Endothelial cell of umbilical vein (primary cell): ENCODE measurements around the gene GNB1L. TPM values are rescaled to one million over a fixed set of nuclear protein-coding genes. Genes with fewer than 3 reads are reported as not detected.

Experiments used
- BruUV-seq: library from RNA; stranded (reverse); fragments of 400-500 nt; replicated peaks from 2 replicates; lab custom pipeline; 2021; lab: Mats Ljungman, UMichigan
- CTCF ChIA-PET: fragments of 300-600, 350-600 bp; sonication (Branson Sonifier 250); formaldehyde crosslinking; loops from one replicate; lab custom pipeline; 2021; ENCODE audit warnings: antibody characterized with exemption, inconsistent platforms; lab: Charles Lee
- POLR2A ChIA-PET: fragments of 300-600, 350-600 bp; sonication (Branson Sonifier 250); formaldehyde crosslinking; loops from one replicate; lab custom pipeline; 2021; ENCODE audit warnings: antibody characterized with exemption, inconsistent platforms; lab: Charles Lee
- DNase-seq: peaks from one replicate; pipeline ENCODE4 v3.0.0-alpha.2; 2011; ENCODE audit warnings: low read depth, low spot score
- FAIRE-seq: peaks from 2 replicates; lab custom pipeline; 2011; peaks lifted over from hg19 to GRCh38; lab: Jason Lieb, UNC
- H2AFZ ChIP-seq: 2 replicates; pipeline ENCODE4 v1.6.0; 2012; ENCODE audit warnings: low read depth, low read length, control low read depth, inconsistent platforms
- H3K27ac ChIP-seq: 2 replicates; pipeline ENCODE4 v1.5.1; 2011; ENCODE audit warnings: low read depth, mild to moderate bottlenecking, control low read depth, low read length, moderate library complexity; ENCODE audit not compliant: insufficient read depth
- H3K27me3 ChIP-seq, 2 experiments: 2 replicates each; pipeline versions ENCODE4 v1.6.0 to v1.6.1; 2011; ENCODE audit warnings: low read length in 2 of 2, mixed read lengths in 1 of 2; ENCODE audit not compliant: control insufficient read depth in 2 of 2, insufficient read depth in 2 of 2
- H3K36me3 ChIP-seq, 2 experiments: 2 replicates in 1 of 2; 3 replicates in 1 of 2; pipeline ENCODE4 v1.5.1; 2011; ENCODE audit warnings: low read length in 2 of 2, mild to moderate bottlenecking in 1 of 2, moderate library complexity in 1 of 2; ENCODE audit not compliant: control insufficient read depth in 2 of 2, insufficient read depth in 2 of 2; ENCODE audit errors: extremely low read depth in 1 of 2
- H3K4me1 ChIP-seq: 3 replicates; pipeline ENCODE4 v1.5.1; 2011; ENCODE audit warnings: mild to moderate bottlenecking, low read length; ENCODE audit not compliant: control insufficient read depth, insufficient read depth; ENCODE audit errors: extremely low read depth
- H3K4me2 ChIP-seq: 2 replicates; pipeline ENCODE4 v1.6.1; 2011; ENCODE audit warnings: low read length, control low read depth, mixed read lengths; ENCODE audit not compliant: insufficient read depth
- H3K4me3 ChIP-seq, 3 experiments: fragments of 200-600 bp in 1 of 3; sonication (generic), shearing (Covaris generic) in 1 of 3; replicated peaks in 1 of 3; 2 replicates each; pipeline ENCODE4 v1.5.1; 2011 to 2016; ENCODE audit warnings: control low read depth in 3 of 3, low read length in 3 of 3, mild to moderate bottlenecking in 2 of 3, inconsistent platforms in 1 of 3, low read depth in 1 of 3, moderate library complexity in 1 of 3; ENCODE audit not compliant: insufficient read depth in 1 of 3
- H3K79me2 ChIP-seq: 2 replicates; pipeline ENCODE4 v1.6.0; 2012; ENCODE audit warnings: low read length, inconsistent platforms; ENCODE audit not compliant: control insufficient read depth, insufficient read depth
- H3K9ac ChIP-seq: replicated peaks from 2 replicates; pipeline ENCODE3; 2011; ENCODE audit warnings: low read length, control low read depth; ENCODE audit not compliant: insufficient read depth; ENCODE audit errors: extremely low read depth
- H3K9me1 ChIP-seq: replicated peaks from 3 replicates; pipeline ENCODE4 v1.6.0; 2011; ENCODE audit warnings: mild to moderate bottlenecking, low read length; ENCODE audit not compliant: control insufficient read depth, insufficient read depth; ENCODE audit errors: extremely low read depth
- H3K9me3 ChIP-seq: replicated peaks from 2 replicates; pipeline ENCODE4 v1.5.1; 2012; ENCODE audit warnings: low read length, inconsistent platforms; ENCODE audit not compliant: control insufficient read depth, insufficient read depth
- H4K20me1 ChIP-seq: replicated peaks from 2 replicates; pipeline ENCODE3; 2011; ENCODE audit warnings: mild to moderate bottlenecking, low read length; ENCODE audit not compliant: control insufficient read depth, insufficient read depth; ENCODE audit errors: extremely low read depth
- EZH2 ChIP-seq: IDR thresholded peaks from 2 replicates; pipeline ENCODE4 v1.6.1; 2012; ENCODE audit warnings: borderline replicate concordance, low read depth, mild to moderate bottlenecking, moderate library complexity, low read length, inconsistent platforms; ENCODE audit not compliant: severe bottlenecking
- FOS ChIP-seq: IDR thresholded peaks from 2 replicates; pipeline ENCODE4 v1.6.1; 2011; ENCODE audit warnings: mild to moderate bottlenecking, low read length, moderate library complexity, borderline replicate concordance; ENCODE audit not compliant: insufficient read depth
- GATA2 ChIP-seq: IDR thresholded peaks from 2 replicates; pipeline ENCODE4 v1.7.0; 2011; ENCODE audit warnings: low read depth, mild to moderate bottlenecking, moderate library complexity, mixed read lengths, low read length; ENCODE audit not compliant: insufficient read length, insufficient read depth
- JUN ChIP-seq: IDR thresholded peaks from 2 replicates; pipeline ENCODE4 v1.6.1; 2011; ENCODE audit warnings: borderline replicate concordance, low read depth; ENCODE audit not compliant: insufficient read length, insufficient read depth
- MAX ChIP-seq: IDR thresholded peaks from 2 replicates; pipeline ENCODE4 v1.6.1; 2011; ENCODE audit not compliant: insufficient read depth, insufficient read length
- MYC ChIP-seq: IDR thresholded peaks from one replicate; pipeline ENCODE4 v1.6.1; 2011; ENCODE audit warnings: mild to moderate bottlenecking, low read depth, low read length
- POLR2A ChIP-seq: IDR thresholded peaks from 2 replicates; pipeline ENCODE4 v1.6.1; 2012; ENCODE audit warnings: low read depth, mild to moderate bottlenecking, control low read depth, low read length
- dilution Hi-C: fragments of 300-500 bp; cut with MboI; formaldehyde crosslinking; loops from one replicate; pipeline ENCODE4 v1.15.0; 2019; ENCODE audit warnings: low sequenced_read_pairs; ENCODE audit not compliant: extremely low pct_ligation_motif_present
- intact Hi-C: fragments of 100-400 bp; cut with micrococcal nuclease; formaldehyde crosslinking; loops from one replicate; pipeline ENCODE4 v1.10.0; 2022
- polyA plus RNA-seq, 4 experiments: library from polyadenylated mRNA; depleted of rRNA in 3 of 4; stranded (reverse) in 3 of 4; unstranded in 1 of 4; fragments of >200 nt; gene quantifications; 2 replicates each; pipeline versions ENCODE4 v1.2.1 to v1.2.3, GENCODE V29; 2011 to 2012; ENCODE audit warnings: missing spikeins in 1 of 4
- total RNA-seq: library from RNA; stranded (reverse); gene quantifications from 2 replicates; pipeline ENCODE4 v1.2.3, GENCODE V29; 2021
- TF ChIP-seq, protein P1 (sequence below), 2 donors: IDR thresholded peaks; 1 replicate in 1 of 2; 2 replicates in 1 of 2; pipeline ENCODE4 v1.5.1; 2011; ENCODE audit warnings: low read length in 2 of 2, mild to moderate bottlenecking in 2 of 2, moderate library complexity in 2 of 2, control low read depth in 1 of 2, inconsistent platforms in 1 of 2, low read depth in 1 of 2; ENCODE audit not compliant: insufficient read depth in 1 of 2; ENCODE audit errors: extremely low read depth in 1 of 2

The GNB1L gene
- total and polyA plus RNA-seq, 2 donors (not counting 3 experiments of a cell fraction or from before 2014, with no cell fraction given), result 5.4 to 5.9 TPM

GRCh38 chr22:19766240-19766510 lies 88.5 kb downstream of the GNB1L start:
- intact Hi-C loops (no loop called here), dilution Hi-C loops (no loop called here)
- Histone ChIP-seq H3K4me2 (no peak overlapping the region), H3K79me2 (peaks cover 29% of the 10 kb centered on the region), H3K9me3 (no peaks in the 10 kb centered on the region), H3K4me1 (peaks cover 5% of the 10 kb centered on the region), H3K27ac (no peak overlapping the region), H3K4me3 (no peak overlapping the region), H3K9ac (no peak overlapping the region), H2AFZ (no peak overlapping the region), H4K20me1 (no peaks in the 10 kb centered on the region), H3K36me3 (peaks cover 0 to 3% of the 10 kb centered on the region in 2 experiments), H3K9me1 (no peaks in the 10 kb centered on the region), H3K27me3 (peaks cover 14 to 19% of the 10 kb centered on the region in 2 experiments)
- TF ChIP-seq POLR2A (no peak), MAX (no peak), GATA2 (no peak), JUN (no peak), EZH2 (no peak), MYC (no peak), FOS (no peak)
- TF ChIP-seq, protein P1, sequence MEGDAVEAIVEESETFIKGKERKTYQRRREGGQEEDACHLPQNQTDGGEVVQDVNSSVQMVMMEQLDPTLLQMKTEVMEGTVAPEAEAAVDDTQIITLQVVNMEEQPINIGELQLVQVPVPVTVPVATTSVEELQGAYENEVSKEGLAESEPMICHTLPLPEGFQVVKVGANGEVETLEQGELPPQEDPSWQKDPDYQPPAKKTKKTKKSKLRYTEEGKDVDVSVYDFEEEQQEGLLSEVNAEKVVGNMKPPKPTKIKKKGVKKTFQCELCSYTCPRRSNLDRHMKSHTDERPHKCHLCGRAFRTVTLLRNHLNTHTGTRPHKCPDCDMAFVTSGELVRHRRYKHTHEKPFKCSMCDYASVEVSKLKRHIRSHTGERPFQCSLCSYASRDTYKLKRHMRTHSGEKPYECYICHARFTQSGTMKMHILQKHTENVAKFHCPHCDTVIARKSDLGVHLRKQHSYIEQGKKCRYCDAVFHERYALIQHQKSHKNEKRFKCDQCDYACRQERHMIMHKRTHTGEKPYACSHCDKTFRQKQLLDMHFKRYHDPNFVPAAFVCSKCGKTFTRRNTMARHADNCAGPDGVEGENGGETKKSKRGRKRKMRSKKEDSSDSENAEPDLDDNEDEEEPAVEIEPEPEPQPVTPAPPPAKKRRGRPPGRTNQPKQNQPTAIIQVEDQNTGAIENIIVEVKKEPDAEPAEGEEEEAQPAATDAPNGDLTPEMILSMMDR (IDR thresholded peaks at IDR 0.05; ENCODE audit: extremely low read depth in 1 of 2, insufficient read depth in 1 of 2, low read depth in 1 of 2, low read length in 2 of 2), result no peak
- no peak for DNase-seq
- no peak for FAIRE-seq
- BruUV-seq, result no TSS peak
- ChIA-PET CTCF (interaction anchor here (0.8 to 4.1 kb wide), 4 partner anchors 10 to 144 kb away, joined by 3 to 15 read pairs (median 4); no protein-coding TSS in a partner anchor), POLR2A (no interaction called here)
